ENCODE results near the gene ZNF500.

Gene ZNF500

GRCh38 chr16:4700997-4701743 lies 65.8 kb downstream of the ZNF500 start:
- FAIRE-seq: no peak

- no peak for FAIRE-seq
Measured at GRCh38 chr16:4700380-4700996, 66.5 kb downstream of the ZNF500 start.

- FAIRE-seq: no peak
Measured at GRCh38 chr16:4699046-4699556, 67.9 kb downstream of the ZNF500 start.

- no peak for FAIRE-seq
Measured at GRCh38 chr16:4698321-4699045, 68.5 kb downstream of the ZNF500 start.

All from islet of Langerhans (tissue), 1 donor.